Mucosa of rectum (tissue), 2 donors: ENCODE measurements around the gene CAPZB.
A peak's percentile ranks its signal among the peaks of the same experiment; 100 is the strongest.

Experiments used
- H3K27ac ChIP-seq, 2 donors: one replicate each; pipeline ENCODE4 v1.7.0; 2013; ENCODE audit warnings: inconsistent platforms in 2 of 2, low read depth in 2 of 2, low read length in 2 of 2
- H3K27me3 ChIP-seq, 2 donors: one replicate each; pipeline ENCODE4 v1.7.0; 2013; ENCODE audit warnings: low read length in 2 of 2; ENCODE audit not compliant: control insufficient read depth in 2 of 2, insufficient read depth in 2 of 2
- H3K36me3 ChIP-seq, 2 donors: one replicate each; pipeline ENCODE4 v1.7.0; 2013; ENCODE audit warnings: low read length in 2 of 2; ENCODE audit not compliant: control insufficient read depth in 2 of 2, insufficient read depth in 2 of 2
- H3K4me1 ChIP-seq, 2 donors: one replicate each; pipeline ENCODE4 v1.7.0; 2013; ENCODE audit warnings: low read length in 2 of 2, mild to moderate bottlenecking in 1 of 2; ENCODE audit not compliant: control insufficient read depth in 2 of 2, insufficient read depth in 2 of 2
- H3K4me3 ChIP-seq, 2 donors: one replicate each; pipeline ENCODE4 v1.7.0; 2013; ENCODE audit warnings: low read length in 2 of 2
- H3K9ac ChIP-seq, 2 donors: one replicate each; pipeline ENCODE4 v1.7.0; 2013; ENCODE audit warnings: low read length in 2 of 2, low read depth in 1 of 2, mild to moderate bottlenecking in 1 of 2
- H3K9me3 ChIP-seq, 2 donors: one replicate each; pipeline ENCODE4 v1.7.0; 2013; ENCODE audit warnings: low read length in 2 of 2; ENCODE audit not compliant: control insufficient read depth in 2 of 2
- donor health status: healthy.
- donor health status: Normal muscosa, but diverticular disease.

The CAPZB gene

DNA sequence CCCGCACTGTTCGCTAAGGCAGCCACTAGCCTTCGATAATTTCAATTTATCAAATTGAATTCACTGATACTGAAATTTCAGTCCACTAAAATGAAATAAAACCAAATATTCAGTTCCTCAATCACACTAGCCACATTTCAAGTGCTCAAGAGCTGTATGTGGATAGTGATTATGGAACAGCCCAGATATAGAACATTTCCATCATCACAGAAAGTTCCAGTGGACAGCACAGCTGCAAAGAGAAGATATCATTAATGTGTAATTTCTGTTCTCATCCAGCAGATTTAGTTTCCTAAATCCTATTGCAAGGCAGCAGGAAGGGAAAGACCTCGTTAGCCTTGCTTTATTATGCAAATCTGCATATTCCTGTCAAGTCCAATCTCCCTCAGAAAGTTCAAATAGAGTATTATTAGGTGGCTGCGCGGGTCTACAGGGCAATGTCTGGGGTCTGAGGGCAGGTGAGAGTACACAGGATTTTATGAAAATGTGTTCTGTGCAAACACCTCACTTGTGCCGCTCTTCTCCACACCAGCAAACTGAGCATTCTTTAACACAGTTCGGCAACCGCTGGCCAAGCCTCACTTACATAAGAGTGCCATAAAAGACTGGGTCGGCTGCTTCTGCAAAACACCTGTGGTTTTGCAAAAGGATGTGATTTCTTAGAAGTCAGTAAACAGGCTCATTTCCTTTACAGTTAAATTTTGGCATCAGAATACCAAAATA, 22.4 kb downstream of the CAPZB start:
- Histone ChIP-seq H3K9ac (peak overlapping the region in 1 of 2 donors; percentile 41), H3K27me3 (no peaks in the 10 kb centered on the region), H3K27ac (peak overlapping the region; percentile 49 to 67), H3K9me3 (no peaks in the 10 kb centered on the region), H3K36me3 (peaks cover 0 to 13% of the 10 kb centered on the region in 2 donors), H3K4me3 (peak overlapping the region in 1 of 2 donors; percentile 5), H3K4me1 (peaks cover 53 to 62% of the 10 kb centered on the region in 2 donors)

DNA sequence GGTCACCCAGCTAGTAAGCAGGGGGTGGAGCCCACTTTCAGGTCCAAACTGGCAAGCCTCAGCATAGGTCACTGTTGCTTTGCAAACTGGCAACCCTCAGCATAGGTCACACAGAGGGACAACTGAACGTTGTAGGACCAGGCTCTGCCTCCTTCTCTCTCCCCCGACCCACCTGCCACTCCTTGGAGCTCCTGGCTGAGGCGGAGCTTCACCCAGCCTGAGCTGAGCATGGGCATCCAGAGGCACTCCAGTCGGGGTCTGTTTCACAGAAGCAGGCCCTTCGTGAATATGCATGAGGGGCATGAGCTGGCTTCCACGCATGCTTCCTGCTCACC, 24.2 kb downstream of the CAPZB start:
- no peak overlapping the region for H3K9ac ChIP-seq
- peak overlapping the region in 1 of 2 donors; percentile 35 for H3K27ac ChIP-seq
- H3K4me1 ChIP-seq = peaks cover 43 to 47% of the 10 kb centered on the region in 2 donors
- H3K36me3 ChIP-seq = peaks cover 0 to 10% of the 10 kb centered on the region in 2 donors
- no peaks in the 10 kb centered on the region for H3K27me3 ChIP-seq
- H3K4me3 ChIP-seq = no peak overlapping the region
- no peaks in the 10 kb centered on the region for H3K9me3 ChIP-seq

DNA sequence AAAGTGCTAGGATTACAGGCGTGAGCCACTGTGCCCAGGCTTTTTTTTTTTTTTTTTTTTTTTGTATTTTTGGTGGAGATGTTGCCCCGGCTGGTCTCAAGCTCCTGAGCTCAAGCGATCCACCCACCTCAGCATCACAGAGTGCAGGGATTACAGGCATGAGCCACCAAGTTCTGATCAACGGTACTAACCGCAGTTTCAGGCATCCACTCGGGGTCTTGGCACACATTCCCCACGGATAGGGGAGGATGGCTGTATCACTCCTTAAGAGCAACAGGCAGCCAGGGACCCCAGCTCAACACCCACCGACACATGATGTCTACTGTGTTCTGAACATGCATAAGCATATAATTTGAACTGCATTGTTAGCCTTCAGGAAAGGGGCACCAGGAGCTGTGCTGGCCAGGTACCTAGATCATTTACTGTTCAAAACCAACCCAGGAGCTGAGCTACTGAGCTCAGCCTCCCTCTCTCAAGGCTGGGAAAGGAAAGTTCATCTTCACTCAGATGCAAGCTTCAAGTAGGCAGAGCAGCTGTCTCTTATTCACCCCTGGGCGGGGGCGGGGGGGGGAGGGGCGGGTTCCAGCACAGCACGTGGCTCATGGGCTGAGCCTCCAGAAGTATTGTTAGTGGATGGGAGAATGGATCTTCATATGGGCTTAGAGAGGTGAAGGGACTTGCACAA, 24.7 kb downstream of the CAPZB start:
- peaks cover 38 to 42% of the 10 kb centered on the region in 2 donors for H3K4me1 ChIP-seq
- H3K27ac ChIP-seq = peak overlapping the region in 1 of 2 donors; percentile 35
- no peaks in the 10 kb centered on the region for H3K9me3 ChIP-seq
- no peak overlapping the region for H3K9ac ChIP-seq
- peaks cover 0 to 4% of the 10 kb centered on the region in 2 donors for H3K36me3 ChIP-seq
- H3K27me3 ChIP-seq = no peaks in the 10 kb centered on the region
- H3K4me3 ChIP-seq = no peak overlapping the region

- Histone ChIP-seq H3K9me3 (no peaks in the 10 kb centered on the region), H3K27me3 (no peaks in the 10 kb centered on the region), H3K9ac (peak overlapping the region; percentile 36 to 57)
These were observed 26.4 kb downstream of the CAPZB start for GRCh38 chr1:19458815-19459417.

DNA sequence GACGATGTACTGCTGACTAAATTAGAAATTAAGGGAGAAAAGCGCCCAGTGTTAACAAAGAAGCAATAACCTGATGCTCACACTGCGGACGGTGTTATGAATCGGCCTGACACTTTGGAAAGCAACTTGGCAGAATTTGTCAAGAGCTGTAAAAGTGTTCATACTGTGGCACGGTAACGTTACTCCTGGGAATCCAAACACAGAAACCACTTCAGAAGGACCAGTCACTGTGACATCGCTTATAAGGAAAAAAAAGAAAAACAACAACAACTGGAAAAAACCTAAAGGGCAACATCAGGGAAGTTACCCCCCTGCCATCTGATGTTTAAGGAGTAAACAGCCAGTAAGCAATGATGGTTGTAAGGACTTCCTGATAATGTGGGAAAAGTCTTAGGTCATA, 27.7 kb downstream of the CAPZB start:
- H3K4me1 ChIP-seq = peaks cover 34 to 40% of the 10 kb centered on the region in 2 donors
- H3K9me3 ChIP-seq = no peaks in the 10 kb centered on the region
- H3K36me3 ChIP-seq = peaks cover 0 to 2% of the 10 kb centered on the region in 2 donors
- H3K27ac ChIP-seq = peak overlapping the region in 1 of 2 donors; percentile 49
- H3K4me3 ChIP-seq = no peak overlapping the region
- no peaks in the 10 kb centered on the region for H3K27me3 ChIP-seq
- no peak overlapping the region for H3K9ac ChIP-seq

More at GRCh38 chr1:19458815-19459417, 26.4 kb downstream of the CAPZB start:
- H3K4me3 ChIP-seq = no peak overlapping the region
- peaks cover 44 to 45% of the 10 kb centered on the region in 2 donors for H3K4me1 ChIP-seq
- H3K27ac ChIP-seq = peak overlapping the region; percentile 72 to 75
- peaks cover 0 to 2% of the 10 kb centered on the region in 2 donors for H3K36me3 ChIP-seq

- peaks cover 0 to 2% of the 10 kb centered on the region in 2 donors for H3K36me3 ChIP-seq
- H3K9me3 ChIP-seq = no peaks in the 10 kb centered on the region
- H3K9ac ChIP-seq = no peak overlapping the region
- peaks cover 37 to 41% of the 10 kb centered on the region in 2 donors for H3K4me1 ChIP-seq
- H3K27me3 ChIP-seq = no peaks in the 10 kb centered on the region
- H3K27ac ChIP-seq = peak overlapping the region; percentile 24 to 49
- H3K4me3 ChIP-seq = no peak overlapping the region
These were observed 28.3 kb downstream of the CAPZB start for GRCh38 chr1:19456968-19457441.

DNA sequence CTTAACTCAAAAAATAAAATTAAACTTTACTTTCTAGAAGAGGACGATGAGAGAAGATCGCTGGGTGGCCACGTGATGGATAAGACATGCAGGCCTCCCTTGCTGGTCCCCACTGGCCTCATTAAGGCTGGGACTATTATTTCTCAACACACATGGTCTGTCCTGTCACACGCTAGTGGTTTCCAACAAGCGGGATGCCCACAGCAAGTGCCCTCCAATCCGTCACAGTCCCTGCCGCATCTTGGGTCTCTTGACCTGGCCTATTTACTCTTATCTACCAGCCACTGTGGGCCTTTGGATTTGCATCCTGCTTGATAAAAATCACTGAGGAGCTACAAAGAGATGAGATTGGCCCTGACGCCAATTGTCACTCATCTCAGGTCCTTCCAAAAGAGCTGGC, 30.0 kb downstream of the CAPZB start:
- no peaks in the 10 kb centered on the region for H3K27me3 ChIP-seq
- H3K27ac ChIP-seq = peak overlapping the region in 1 of 2 donors; percentile 54
- peaks cover 41 to 56% of the 10 kb centered on the region in 2 donors for H3K4me1 ChIP-seq
- H3K36me3 ChIP-seq = no peaks in the 10 kb centered on the region
- no peaks in the 10 kb centered on the region for H3K9me3 ChIP-seq
- no peak overlapping the region for H3K9ac ChIP-seq
- no peak overlapping the region for H3K4me3 ChIP-seq

- peak overlapping the region; percentile 48 to 49 for H3K27ac ChIP-seq
- H3K9ac ChIP-seq = no peak overlapping the region
- no peaks in the 10 kb centered on the region for H3K9me3 ChIP-seq
- H3K4me3 ChIP-seq = no peak overlapping the region
- H3K27me3 ChIP-seq = no peaks in the 10 kb centered on the region
- peaks cover 42 to 59% of the 10 kb centered on the region in 2 donors for H3K4me1 ChIP-seq
- no peaks in the 10 kb centered on the region for H3K36me3 ChIP-seq
These were observed 30.8 kb downstream of the CAPZB start for GRCh38 chr1:19454265-19455146.

- Histone ChIP-seq H3K9ac (no peak overlapping the region), H3K9me3 (no peaks in the 10 kb centered on the region), H3K27me3 (no peaks in the 10 kb centered on the region), H3K4me3 (no peak overlapping the region), H3K27ac (peak overlapping the region; percentile 48 to 49), H3K4me1 (peaks cover 43 to 56% of the 10 kb centered on the region in 2 donors), H3K36me3 (peaks cover 0 to 6% of the 10 kb centered on the region in 2 donors)
These were observed 31.6 kb downstream of the CAPZB start for GRCh38 chr1:19453741-19454201.
